ENCODE measurements around the gene MTMR4. TPM values are rescaled to one million over a fixed set of nuclear protein-coding genes. Genes with fewer than 3 reads are reported as not detected.
"Not testable (repeated sequence)": the region's sequence is repeated elsewhere in the genome, so short reads cannot be mapped to it uniquely, and the experiment has no call there.

The MTMR4 gene
- total RNA-seq, 1 experiment from 2014 or later = 40.2 TPM

- H3K9me3 ChIP-seq (replicated peaks) = no peaks in the 10 kb centered on the region
- DNase-seq (ENCODE audit: low read depth in 1 of 2, low spot score in 2 of 2) = no peak
- peak overlapping the region; percentile 46 for H3K4me3 ChIP-seq
- no peaks in the 10 kb centered on the region for H3K27me3 ChIP-seq (replicated peaks)
- peaks cover 32% of the 10 kb centered on the region for H3K4me1 ChIP-seq (replicated peaks)
- H3K36me3 ChIP-seq = peaks cover 16% of the 10 kb centered on the region
- peak overlapping the region; percentile 67 for H3K27ac ChIP-seq
These were observed 2.4 kb upstream of the MTMR4 start for GRCh38 chr17:58516644-58517377.

DNA sequence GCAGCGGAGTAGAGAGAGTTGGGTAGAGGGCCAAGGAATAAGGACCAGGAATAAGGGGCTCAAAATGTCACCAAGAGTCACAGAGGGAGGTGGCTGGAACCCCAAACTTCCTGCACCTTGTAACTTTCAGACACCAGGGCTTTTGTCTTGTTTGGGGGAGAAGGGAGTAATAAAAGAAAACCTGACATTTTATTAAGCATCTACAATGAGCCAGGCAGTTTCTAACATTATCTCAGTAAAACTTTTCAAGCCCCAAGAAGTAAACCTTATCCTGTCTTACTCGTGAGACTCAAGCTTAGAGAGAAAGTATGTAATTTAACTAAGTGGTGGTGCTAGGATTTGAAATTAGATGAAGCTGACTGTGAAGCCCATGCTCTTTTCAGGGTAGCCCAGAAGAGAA is 848 bp upstream of the MTMR4 start:
- H3K27me3 ChIP-seq (replicated peaks) = no peaks in the 10 kb centered on the region
- H3K9me3 ChIP-seq (replicated peaks) = no peaks in the 10 kb centered on the region
- no peak overlapping the region for H3K27ac ChIP-seq
- DNase-seq (ENCODE audit: low read depth in 1 of 2, low spot score in 2 of 2) = no peak
- no peak overlapping the region for H3K4me3 ChIP-seq
- peaks cover 32% of the 10 kb centered on the region for H3K4me1 ChIP-seq (replicated peaks)
- H3K36me3 ChIP-seq = peaks cover 30% of the 10 kb centered on the region

GRCh38 chr17:58514770-58515157 is 326 bp upstream of the MTMR4 start:
- H3K27ac ChIP-seq = no peak overlapping the region
- H3K27me3 ChIP-seq (replicated peaks) = no peaks in the 10 kb centered on the region
- H3K4me3 ChIP-seq = peak overlapping the region; percentile 63
- DNase-seq (ENCODE audit: low read depth in 1 of 2, low spot score in 2 of 2) = no peak
- H3K4me1 ChIP-seq (replicated peaks) = peaks cover 32% of the 10 kb centered on the region
- H3K36me3 ChIP-seq = peaks cover 35% of the 10 kb centered on the region
- H3K9me3 ChIP-seq (replicated peaks) = no peaks in the 10 kb centered on the region

GRCh38 chr17:58513267-58513964 is 1.0 kb downstream of the MTMR4 start:
- no peak overlapping the region for H3K27ac ChIP-seq
- DNase-seq (ENCODE audit: low read depth in 1 of 2, low spot score in 2 of 2) = no peak
- peaks cover 47% of the 10 kb centered on the region for H3K36me3 ChIP-seq
- H3K4me1 ChIP-seq (replicated peaks) = peaks cover 26% of the 10 kb centered on the region
- peak overlapping the region; percentile 63 for H3K4me3 ChIP-seq
- no peaks in the 10 kb centered on the region for H3K9me3 ChIP-seq (replicated peaks)
- H3K27me3 ChIP-seq (replicated peaks) = no peaks in the 10 kb centered on the region

GRCh38 chr17:58510075-58510474 is 4.4 kb downstream of the MTMR4 start:
- H3K4me3 ChIP-seq = no peak overlapping the region
- peaks cover 17% of the 10 kb centered on the region for H3K4me1 ChIP-seq (replicated peaks)
- no peak for DNase-seq (ENCODE audit: low read depth in 1 of 2, low spot score in 2 of 2)
- H3K27ac ChIP-seq = no peak overlapping the region
- no peaks in the 10 kb centered on the region for H3K9me3 ChIP-seq (replicated peaks)
- H3K27me3 ChIP-seq (replicated peaks) = no peaks in the 10 kb centered on the region
- H3K36me3 ChIP-seq = peaks cover 77% of the 10 kb centered on the region

DNA sequence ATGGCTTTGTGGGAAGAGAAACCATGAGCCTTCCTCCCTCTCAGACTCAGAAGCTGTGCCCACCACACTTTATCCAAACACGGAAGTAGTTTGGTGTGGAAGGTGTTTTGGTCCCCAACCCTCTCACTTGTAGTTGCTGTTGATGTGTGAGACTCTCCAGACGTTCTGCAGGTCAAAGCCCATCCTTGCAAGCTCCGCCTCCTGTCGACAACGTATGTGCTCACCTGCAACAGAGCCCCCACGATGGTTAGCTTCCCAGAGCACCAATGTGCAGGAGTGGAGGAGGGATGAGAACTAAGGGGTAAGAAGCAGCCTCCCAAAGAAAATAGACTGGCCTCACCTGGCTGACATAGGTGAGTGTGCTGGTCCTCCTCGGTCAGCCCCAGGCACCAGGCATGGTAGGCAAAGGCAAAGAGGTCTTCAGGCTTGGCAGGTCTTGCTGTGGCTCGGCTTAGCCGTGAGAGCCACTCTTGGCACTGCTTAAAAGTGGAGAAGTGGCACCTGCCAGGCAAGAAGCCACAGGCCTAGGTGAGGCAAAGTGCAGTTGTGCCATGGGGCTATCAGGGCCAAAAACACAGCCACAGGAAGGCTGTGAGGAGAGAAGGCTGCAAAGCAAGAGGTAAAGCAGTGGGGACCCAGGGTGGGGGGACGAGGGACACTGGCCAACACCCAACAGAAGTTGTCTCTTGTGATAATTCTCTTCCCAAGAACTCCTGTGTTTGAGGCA is 5.9 kb downstream of the MTMR4 start:
- H3K27ac ChIP-seq = no peak overlapping the region
- H3K4me1 ChIP-seq (replicated peaks) = peaks cover 2% of the 10 kb centered on the region
- H3K9me3 ChIP-seq (replicated peaks) = no peaks in the 10 kb centered on the region
- no peak for DNase-seq (ENCODE audit: low read depth in 1 of 2, low spot score in 2 of 2)
- no peaks in the 10 kb centered on the region for H3K27me3 ChIP-seq (replicated peaks)
- H3K4me3 ChIP-seq = no peak overlapping the region
- peaks cover 90% of the 10 kb centered on the region for H3K36me3 ChIP-seq

GRCh38 chr17:58507123-58507634 is 7.3 kb downstream of the MTMR4 start:
- H3K9me3 ChIP-seq (replicated peaks) = no peaks in the 10 kb centered on the region
- no peak overlapping the region for H3K27ac ChIP-seq
- no peaks in the 10 kb centered on the region for H3K27me3 ChIP-seq (replicated peaks)
- H3K4me1 ChIP-seq (replicated peaks) = no peaks in the 10 kb centered on the region
- H3K36me3 ChIP-seq = peaks cover 94% of the 10 kb centered on the region
- DNase-seq (ENCODE audit: low read depth in 1 of 2, low spot score in 2 of 2) = no peak
- no peak overlapping the region for H3K4me3 ChIP-seq

DNA sequence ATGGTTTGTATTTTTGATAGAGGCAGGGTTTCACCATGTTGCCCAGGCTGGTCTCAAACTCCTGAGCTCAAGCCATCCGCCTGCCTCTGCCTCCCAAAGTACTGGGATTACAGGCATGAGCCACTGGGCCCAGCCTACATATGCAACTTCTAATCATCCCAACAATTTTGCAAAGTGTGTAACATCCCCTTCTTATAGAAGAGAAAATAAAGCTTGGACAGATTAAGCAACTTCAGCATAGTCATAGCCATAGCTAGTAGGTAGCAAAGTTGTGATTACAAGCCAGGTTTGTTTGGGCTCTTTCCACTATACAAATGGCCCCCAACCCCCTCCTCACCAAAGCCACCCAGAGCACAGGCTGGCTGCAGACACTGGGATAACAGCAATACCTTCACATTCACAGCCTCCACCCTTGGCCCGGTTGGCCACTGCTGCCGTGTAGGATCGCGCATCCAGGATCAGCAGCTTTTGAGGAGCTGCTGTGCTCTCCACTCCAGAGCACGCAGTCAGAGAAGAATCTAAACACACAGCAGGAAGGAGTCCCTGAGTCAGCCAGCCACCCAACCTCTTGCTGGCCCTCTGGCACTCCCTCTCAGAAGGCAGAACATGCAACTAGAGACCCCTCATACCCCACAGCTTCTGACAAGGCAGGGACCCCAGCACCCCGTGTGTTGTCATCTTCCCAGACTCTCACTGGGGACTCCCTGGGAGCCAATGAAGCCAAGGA is 7.9 kb downstream of the MTMR4 start:
- Histone ChIP-seq H3K27me3 (replicated peaks) (no peaks in the 10 kb centered on the region), H3K9me3 (replicated peaks) (no peaks in the 10 kb centered on the region), H3K4me1 (replicated peaks) (no peaks in the 10 kb centered on the region), H3K36me3 (peaks cover 92% of the 10 kb centered on the region), H3K27ac (no peak overlapping the region), H3K4me3 (no peak overlapping the region)
- no peak for DNase-seq (ENCODE audit: low read depth in 1 of 2, low spot score in 2 of 2)

- no peaks in the 10 kb centered on the region for H3K27me3 ChIP-seq (replicated peaks)
- no peak overlapping the region for H3K27ac ChIP-seq
- no peak overlapping the region for H3K4me3 ChIP-seq
- no peaks in the 10 kb centered on the region for H3K4me1 ChIP-seq (replicated peaks)
- DNase-seq (ENCODE audit: low read depth in 1 of 2, low spot score in 2 of 2) = no peak
- no peaks in the 10 kb centered on the region for H3K9me3 ChIP-seq (replicated peaks)
- H3K36me3 ChIP-seq = peaks cover 90% of the 10 kb centered on the region
These were observed 9.5 kb downstream of the MTMR4 start for GRCh38 chr17:58504826-58505351.

DNA sequence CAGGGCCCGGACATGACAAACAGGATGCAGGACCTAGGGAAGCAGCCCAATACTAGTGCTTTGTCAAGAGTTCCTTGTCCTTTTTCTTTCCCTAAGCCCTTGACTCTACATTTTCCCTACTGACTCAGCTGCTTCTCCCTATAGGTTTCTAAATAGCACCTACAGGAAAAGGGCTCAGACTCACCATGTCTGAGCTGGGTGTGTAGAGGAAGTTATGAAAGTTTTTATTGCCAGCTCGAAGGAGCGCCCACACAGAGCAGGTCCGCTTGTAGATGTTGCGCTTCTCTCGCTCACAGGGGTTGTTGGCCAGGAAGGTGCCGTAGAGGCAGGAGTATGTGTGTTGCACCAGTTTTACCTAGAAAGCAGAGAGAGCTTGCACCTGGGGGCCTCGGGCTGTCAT is 10.6 kb downstream of the MTMR4 start:
- no peaks in the 10 kb centered on the region for H3K27me3 ChIP-seq (replicated peaks)
- peaks cover 88% of the 10 kb centered on the region for H3K36me3 ChIP-seq
- H3K4me1 ChIP-seq (replicated peaks) = no peaks in the 10 kb centered on the region
- no peaks in the 10 kb centered on the region for H3K9me3 ChIP-seq (replicated peaks)
- no peak overlapping the region for H3K27ac ChIP-seq
- H3K4me3 ChIP-seq = no peak overlapping the region
- no peak for DNase-seq (ENCODE audit: low read depth in 1 of 2, low spot score in 2 of 2)

DNA sequence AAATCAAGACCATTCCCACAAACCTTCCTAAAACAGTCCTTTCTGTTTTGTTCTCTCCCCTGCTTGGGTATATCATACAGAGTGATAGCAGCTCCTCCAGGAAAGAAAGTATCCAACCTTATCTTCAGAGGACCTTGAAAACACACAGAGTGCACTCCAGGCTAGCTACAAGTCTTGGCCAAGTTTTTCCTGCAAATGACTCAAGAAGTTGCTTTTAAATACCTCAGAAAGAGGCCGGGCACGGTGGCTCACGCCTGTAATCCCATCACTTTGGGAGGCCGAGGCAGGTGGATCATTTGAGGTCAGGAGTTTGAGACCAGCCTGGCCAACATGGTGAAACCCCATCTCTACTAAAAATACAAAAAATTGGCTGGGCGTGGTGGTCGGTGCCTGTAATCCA is 11.3 kb downstream of the MTMR4 start:
- H3K36me3 ChIP-seq = peaks cover 85% of the 10 kb centered on the region
- not testable (repeated sequence) for H3K9me3 ChIP-seq (replicated peaks); H3K4me3 ChIP-seq; H3K4me1 ChIP-seq (replicated peaks); DNase-seq (ENCODE audit: low read depth in 1 of 2, low spot score in 2 of 2); H3K27me3 ChIP-seq (replicated peaks); H3K27ac ChIP-seq

DNA sequence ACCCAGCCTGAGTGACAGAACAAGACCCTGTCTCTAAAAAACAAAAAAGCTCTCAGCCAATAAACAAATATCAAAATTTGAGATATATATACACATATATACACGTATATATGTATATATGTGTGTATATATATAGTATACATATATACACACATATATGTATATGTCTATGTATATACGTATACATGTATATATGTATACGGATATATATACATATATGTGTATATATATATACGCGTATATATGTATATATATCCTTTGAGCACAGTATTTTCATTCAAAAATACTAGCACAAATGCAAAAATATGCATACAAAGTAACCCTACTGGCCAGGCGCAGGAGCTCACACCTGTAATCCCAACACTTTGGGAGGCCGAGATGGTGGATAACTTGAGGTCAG is 13.0 kb downstream of the MTMR4 start:
- no peak for DNase-seq (ENCODE audit: low read depth in 1 of 2, low spot score in 2 of 2)
- H3K4me3 ChIP-seq = no peak overlapping the region
- H3K27ac ChIP-seq = no peak overlapping the region
- no peaks in the 10 kb centered on the region for H3K9me3 ChIP-seq (replicated peaks)
- H3K27me3 ChIP-seq (replicated peaks) = no peaks in the 10 kb centered on the region
- no peaks in the 10 kb centered on the region for H3K4me1 ChIP-seq (replicated peaks)
- H3K36me3 ChIP-seq = peaks cover 76% of the 10 kb centered on the region

DNA sequence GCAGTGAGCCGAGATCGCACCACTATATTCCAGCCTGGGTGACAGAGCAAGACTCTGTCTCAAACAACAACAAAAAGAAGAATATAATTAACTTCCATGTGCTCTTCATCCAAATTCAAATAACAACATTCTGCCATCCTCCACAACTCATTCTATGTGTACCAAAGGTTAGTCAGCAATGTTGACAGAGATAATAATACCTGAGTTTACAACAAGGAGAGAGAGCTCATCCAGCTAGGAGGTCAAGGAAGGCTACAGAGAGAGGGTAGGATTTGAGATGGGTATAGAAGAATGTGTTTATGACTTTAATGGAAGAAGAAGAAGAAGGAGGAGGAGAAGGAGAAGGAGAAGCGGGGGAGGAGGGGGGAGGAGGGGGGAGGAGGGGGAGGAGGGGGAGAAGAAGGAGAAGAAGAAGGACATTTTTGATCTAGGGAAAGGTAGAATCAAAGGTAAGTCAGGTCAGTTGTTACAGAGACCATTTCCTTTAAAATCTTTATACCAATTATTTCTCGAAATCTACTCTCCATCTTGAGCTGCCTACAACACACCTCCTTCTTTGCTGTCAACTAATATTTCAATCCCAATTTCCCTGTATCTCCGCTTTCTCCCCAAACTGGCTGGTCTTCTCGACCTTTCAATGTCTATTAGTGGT is 16.1 kb downstream of the MTMR4 start:
- DNase-seq (ENCODE audit: low read depth in 1 of 2, low spot score in 2 of 2) = no peak
- Histone ChIP-seq H3K27ac (no peak overlapping the region), H3K9me3 (replicated peaks) (no peaks in the 10 kb centered on the region), H3K4me1 (replicated peaks) (no peaks in the 10 kb centered on the region), H3K36me3 (peaks cover 77% of the 10 kb centered on the region), H3K27me3 (replicated peaks) (no peaks in the 10 kb centered on the region), H3K4me3 (no peak overlapping the region)

Data from SJSA1 (cell line).